Keratinocyte (primary cell): ENCODE results near the gene CHRM1. TPM values are rescaled to one million over a fixed set of nuclear protein-coding genes. Genes with fewer than 3 reads are reported as not detected.

ENCODE experiments used
- DNase-seq: peaks from one replicate; pipeline ENCODE4 v3.0.0-alpha.2; 2011; ENCODE audit warnings: low read depth, missing footprints, low spot score
- FAIRE-seq: peaks from 2 replicates; lab custom pipeline; 2011; peaks lifted over from hg19 to GRCh38; lab: Jason Lieb, UNC
- H2AFZ ChIP-seq: 2 replicates; pipeline ENCODE4 v1.6.0; 2012; ENCODE audit warnings: low read length, control low read depth, inconsistent platforms; ENCODE audit not compliant: control insufficient read depth
- H3K27ac ChIP-seq: 2 replicates; pipeline ENCODE4 v1.5.1; 2011; ENCODE audit warnings: low read length; ENCODE audit not compliant: control insufficient read depth, insufficient read depth
- H3K27me3 ChIP-seq: 3 replicates; pipeline ENCODE4 v1.6.0; 2011; ENCODE audit warnings: low read length; ENCODE audit not compliant: control insufficient read depth, insufficient read depth; ENCODE audit errors: extremely low read depth
- H3K36me3 ChIP-seq, 2 experiments: 2 replicates in 1 of 2; 3 replicates in 1 of 2; pipeline ENCODE4 v1.5.1; 2011; ENCODE audit warnings: low read length in 2 of 2, mild to moderate bottlenecking in 1 of 2; ENCODE audit not compliant: control insufficient read depth in 2 of 2, insufficient read depth in 2 of 2; ENCODE audit errors: extremely low read depth in 1 of 2
- H3K4me1 ChIP-seq: 3 replicates; pipeline ENCODE4 v1.5.1; 2011; ENCODE audit warnings: low read length; ENCODE audit not compliant: control insufficient read depth, insufficient read depth; ENCODE audit errors: extremely low read depth
- H3K4me2 ChIP-seq: 3 replicates; pipeline ENCODE4 v1.6.0; 2011; ENCODE audit warnings: low read depth, low read length; ENCODE audit not compliant: control insufficient read depth, insufficient read depth; ENCODE audit errors: extremely low read depth
- H3K4me3 ChIP-seq, 3 experiments: fragments of 200-600 bp in 1 of 3; sonication (generic) in 1 of 3; 2 replicates in 2 of 3; 3 replicates in 1 of 3; pipeline ENCODE4 v1.5.1; 2011 to 2016; ENCODE audit warnings: low read length in 3 of 3, mild to moderate bottlenecking in 3 of 3, control low read depth in 2 of 3, inconsistent platforms in 1 of 3, low read depth in 1 of 3, mixed read lengths in 1 of 3, mixed run types in 1 of 3, moderate library complexity in 1 of 3; ENCODE audit not compliant: control insufficient read depth in 2 of 3, insufficient read depth in 2 of 3; ENCODE audit errors: extremely low read depth in 1 of 3
- H3K79me2 ChIP-seq: 2 replicates; pipeline ENCODE4 v1.6.0; 2012; ENCODE audit warnings: low read length; ENCODE audit not compliant: control insufficient read depth, insufficient read depth
- H3K9ac ChIP-seq: 3 replicates; pipeline ENCODE4 v1.6.0; 2011; ENCODE audit warnings: low read length; ENCODE audit not compliant: control insufficient read depth, insufficient read depth; ENCODE audit errors: extremely low read depth
- H3K9me1 ChIP-seq: 3 replicates; pipeline ENCODE4 v1.6.0; 2011; ENCODE audit warnings: low read length; ENCODE audit not compliant: control insufficient read depth, insufficient read depth; ENCODE audit errors: extremely low read depth
- H3K9me3 ChIP-seq: 2 replicates; pipeline ENCODE4 v1.5.1; 2012; ENCODE audit warnings: low read depth, low read length; ENCODE audit not compliant: control insufficient read depth
- H4K20me1 ChIP-seq: 3 replicates; pipeline ENCODE4 v1.6.0; 2011; ENCODE audit warnings: low read length; ENCODE audit not compliant: control insufficient read depth, insufficient read depth; ENCODE audit errors: extremely low read depth
- EZH2 ChIP-seq: IDR thresholded peaks from one replicate; pipeline ENCODE4 v1.6.1; 2012; ENCODE audit warnings: inconsistent platforms, mild to moderate bottlenecking, low read length, moderate library complexity
- dilution Hi-C: fragments of 300-500 bp; cut with MboI; formaldehyde crosslinking; loops from one replicate; pipeline ENCODE4 v1.7.0; 2020; ENCODE audit warnings: low sequenced_read_pairs; ENCODE audit not compliant: extremely low pct_ligation_motif_present
- polyA plus RNA-seq, 5 experiments: library from polyadenylated mRNA; depleted of rRNA in 3 of 5; stranded (reverse) in 3 of 5; stranded (forward) in 1 of 5; unstranded in 1 of 5; fragments of >200 nt; gene quantifications; 1 replicate in 1 of 5; 2 replicates in 3 of 5; 3 replicates in 1 of 5; pipeline versions ENCODE4 v1.2.1 to v1.2.3, GENCODE V29; 2011 to 2012; ENCODE audit warnings: missing spikeins in 2 of 5, low read depth in 1 of 5, low replicate concordance in 1 of 5
- TF ChIP-seq, protein P1 (sequence below), 3 experiments: IDR thresholded peaks in 1 of 3; conservative IDR thresholded peaks in 1 of 3; optimal IDR thresholded peaks in 1 of 3; 2 replicates in 2 of 3; 3 replicates in 1 of 3; pipeline versions ENCODE3 to v1.5.1; 2011; ENCODE audit warnings: low read length in 3 of 3, mild to moderate bottlenecking in 3 of 3, moderate library complexity in 2 of 3, control low read depth in 1 of 3, inconsistent platforms in 1 of 3; ENCODE audit not compliant: insufficient read depth in 2 of 3; ENCODE audit errors: extremely low read depth in 1 of 3

CHRM1 gene
- polyA plus RNA-seq, 1 donor (not counting 4 experiments of a cell fraction or from before 2014, with no cell fraction given): not detected

DNA sequence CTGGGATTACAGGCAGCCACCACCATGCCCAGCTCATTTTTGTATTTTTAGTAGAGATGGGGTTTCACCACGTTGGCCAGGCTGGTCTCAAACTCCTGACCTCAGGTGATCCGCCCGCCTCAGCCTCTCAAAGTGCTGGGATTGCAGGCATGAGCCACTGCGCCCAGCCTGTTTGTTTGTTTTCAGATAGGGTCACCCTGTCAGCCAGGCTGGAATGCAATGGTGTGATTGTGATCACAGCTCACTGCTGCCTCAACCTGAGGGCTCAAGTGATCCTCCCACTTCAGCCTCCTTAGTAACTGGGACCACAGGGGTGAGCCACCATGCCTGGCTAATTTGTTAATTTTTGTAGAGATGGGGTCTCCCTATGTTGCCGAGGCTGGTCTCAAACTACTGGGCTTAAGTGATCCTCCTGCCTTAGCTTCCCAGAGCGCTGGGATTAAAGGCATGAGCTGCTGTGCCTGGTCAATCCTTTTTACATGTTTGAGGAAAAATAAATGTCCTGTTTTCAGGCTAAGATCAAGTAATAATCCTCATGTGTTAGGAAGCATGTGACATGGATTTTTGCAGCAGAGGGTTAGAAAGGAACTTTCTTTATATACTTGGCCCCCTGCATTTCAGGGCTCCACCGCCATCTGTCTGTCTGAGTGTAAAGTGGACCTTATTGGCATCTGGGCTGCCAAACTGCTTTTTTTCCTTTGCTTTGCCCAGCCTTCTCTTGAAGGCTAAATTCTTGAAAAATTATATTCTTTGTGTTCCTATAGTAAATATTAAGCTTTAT, 45.3 kb downstream of the CHRM1 start:
- Histone ChIP-seq H3K27ac (no peak overlapping the region), H3K79me2 (peaks cover 2% of the 10 kb centered on the region), H4K20me1 (no peaks in the 10 kb centered on the region), H3K27me3 (no peaks in the 10 kb centered on the region), H2AFZ (no peak overlapping the region), H3K9me3 (no peaks in the 10 kb centered on the region), H3K36me3 (peaks cover 0 to 4% of the 10 kb centered on the region in 2 experiments), H3K4me3 (no peak overlapping the region), H3K4me2 (no peak overlapping the region), H3K9ac (no peak overlapping the region), H3K4me1 (peaks cover 23% of the 10 kb centered on the region), H3K9me1 (no peaks in the 10 kb centered on the region)
- DNase-seq: no peak
- no peak for TF ChIP-seq EZH2
- TF ChIP-seq, protein P1, sequence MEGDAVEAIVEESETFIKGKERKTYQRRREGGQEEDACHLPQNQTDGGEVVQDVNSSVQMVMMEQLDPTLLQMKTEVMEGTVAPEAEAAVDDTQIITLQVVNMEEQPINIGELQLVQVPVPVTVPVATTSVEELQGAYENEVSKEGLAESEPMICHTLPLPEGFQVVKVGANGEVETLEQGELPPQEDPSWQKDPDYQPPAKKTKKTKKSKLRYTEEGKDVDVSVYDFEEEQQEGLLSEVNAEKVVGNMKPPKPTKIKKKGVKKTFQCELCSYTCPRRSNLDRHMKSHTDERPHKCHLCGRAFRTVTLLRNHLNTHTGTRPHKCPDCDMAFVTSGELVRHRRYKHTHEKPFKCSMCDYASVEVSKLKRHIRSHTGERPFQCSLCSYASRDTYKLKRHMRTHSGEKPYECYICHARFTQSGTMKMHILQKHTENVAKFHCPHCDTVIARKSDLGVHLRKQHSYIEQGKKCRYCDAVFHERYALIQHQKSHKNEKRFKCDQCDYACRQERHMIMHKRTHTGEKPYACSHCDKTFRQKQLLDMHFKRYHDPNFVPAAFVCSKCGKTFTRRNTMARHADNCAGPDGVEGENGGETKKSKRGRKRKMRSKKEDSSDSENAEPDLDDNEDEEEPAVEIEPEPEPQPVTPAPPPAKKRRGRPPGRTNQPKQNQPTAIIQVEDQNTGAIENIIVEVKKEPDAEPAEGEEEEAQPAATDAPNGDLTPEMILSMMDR (optimal IDR thresholded peaks at IDR 0.05 in 1 of 3, IDR thresholded peaks at IDR 0.05 in 1 of 3, conservative IDR thresholded peaks at IDR 0.05 in 1 of 3; ENCODE audit: extremely low read depth in 1 of 3, insufficient read depth in 2 of 3, low read length in 3 of 3): peak in 1 of 3 experiments; percentile 2
- dilution Hi-C loops: no loop called here
- no peak for FAIRE-seq

DNA sequence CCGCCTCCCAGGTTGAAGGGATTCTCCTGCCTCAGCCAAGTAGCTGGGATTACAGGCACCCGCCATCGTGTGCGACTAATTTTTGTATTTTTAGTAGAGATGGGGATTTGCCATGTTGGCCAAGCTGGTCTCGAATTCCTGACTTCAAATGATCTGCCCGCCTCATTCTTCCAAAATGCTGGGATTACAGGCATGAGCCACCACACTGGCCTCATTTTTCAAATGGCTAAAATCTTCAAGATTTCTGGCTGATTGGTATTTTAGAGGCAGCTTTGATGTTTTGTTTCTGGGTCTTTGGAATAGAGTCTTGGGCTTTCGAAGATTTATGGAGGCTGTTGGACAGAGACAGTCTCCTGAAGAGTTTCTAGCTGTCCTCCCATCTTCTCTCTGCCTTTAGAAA, 46.3 kb downstream of the CHRM1 start:
- no peaks in the 10 kb centered on the region for H3K79me2 ChIP-seq
- H4K20me1 ChIP-seq: no peaks in the 10 kb centered on the region
- TF ChIP-seq, protein P1 (optimal IDR thresholded peaks at IDR 0.05 in 1 of 3, IDR thresholded peaks at IDR 0.05 in 1 of 3, conservative IDR thresholded peaks at IDR 0.05 in 1 of 3; ENCODE audit: extremely low read depth in 1 of 3, insufficient read depth in 2 of 3, low read length in 3 of 3): no peak
- no peak for TF ChIP-seq EZH2
- H3K9me3 ChIP-seq: no peaks in the 10 kb centered on the region
- no peak overlapping the region for H3K4me3 ChIP-seq
- H3K9me1 ChIP-seq: no peaks in the 10 kb centered on the region
- peaks cover 16% of the 10 kb centered on the region for H3K4me1 ChIP-seq
- dilution Hi-C loops: no loop called here
- peaks cover 0 to 4% of the 10 kb centered on the region in 2 experiments for H3K36me3 ChIP-seq
- DNase-seq (no peak), FAIRE-seq (no peak)
- no peak overlapping the region for H3K9ac ChIP-seq
- H3K27ac ChIP-seq: no peak overlapping the region
- no peak overlapping the region for H3K4me2 ChIP-seq
- H3K27me3 ChIP-seq: no peaks in the 10 kb centered on the region
- no peak overlapping the region for H2AFZ ChIP-seq
